Neural progenitor cell (in vitro differentiated cells): Measurements from ENCODE around the gene ITLN1. TPM values are rescaled to one million over a fixed set of nuclear protein-coding genes. Genes with fewer than 3 reads are reported as not detected.

Experiments
- DNase-seq: peaks from one replicate; pipeline ENCODE4 v3.0.0-alpha.2; 2016; ENCODE audit warnings: low spot score
- H2AFZ ChIP-seq: fragments of 200-600 bp; sonication (generic); replicated peaks from 2 replicates; pipeline ENCODE4 v1.6.1; 2016; ENCODE audit warnings: antibody characterized with exemption
- H3F3A ChIP-seq: fragments of 200-600 bp; sonication (generic); 2 replicates; pipeline ENCODE4 v1.6.1; 2016; ENCODE audit warnings: antibody characterized with exemption, low read depth
- H3K27ac ChIP-seq: fragments of 200-600 bp; sonication (generic); 2 replicates; pipeline ENCODE4 v1.5.1; 2016; ENCODE audit warnings: mild to moderate bottlenecking
- H3K27me3 ChIP-seq: fragments of 200-600 bp; sonication (generic); 2 replicates; pipeline ENCODE4 v1.6.1; 2016; ENCODE audit warnings: mild to moderate bottlenecking, moderate library complexity
- H3K36me3 ChIP-seq: fragments of 200-600 bp; sonication (generic); 2 replicates; pipeline ENCODE4 v1.5.1; 2016
- H3K4me1 ChIP-seq: fragments of 200-600 bp; sonication (generic); 2 replicates; pipeline ENCODE4 v1.6.1; 2016; ENCODE audit warnings: mixed run types
- H3K4me2 ChIP-seq: fragments of 200-600 bp; sonication (generic); 2 replicates; pipeline ENCODE4 v1.6.1; 2016
- H3K4me3 ChIP-seq: fragments of 200-600 bp; sonication (generic); 2 replicates; pipeline ENCODE4 v1.5.1; 2016
- H3K79me2 ChIP-seq: fragments of 200-600 bp; sonication (generic); 2 replicates; pipeline ENCODE4 v1.6.1; 2016; ENCODE audit warnings: low read depth
- H3K9ac ChIP-seq: fragments of 200-600 bp; sonication (generic); 2 replicates; pipeline ENCODE4 v1.6.1; 2016
- H3K9me3 ChIP-seq: fragments of 200-600 bp; sonication (generic); 2 replicates; pipeline ENCODE4 v1.5.1; 2016; ENCODE audit warnings: low read depth
- H4K20me1 ChIP-seq: fragments of 200-600 bp; sonication (generic); 2 replicates; pipeline ENCODE4 v1.6.1; 2016; ENCODE audit warnings: low read depth
- H3K27ac Mint-ChIP-seq: 3 replicates; pipeline ENCODE4 v1.8.0; 2021; ENCODE audit warnings: mixed read lengths
- H3K27me3 Mint-ChIP-seq: 2 replicates; pipeline ENCODE4 v1.8.0; 2022; ENCODE audit warnings: low read depth, mild to moderate bottlenecking, inconsistent platforms, moderate library complexity, mixed read lengths; ENCODE audit not compliant: insufficient read depth
- H3K36me3 Mint-ChIP-seq: 3 replicates; pipeline ENCODE4 v1.8.0; 2021; ENCODE audit warnings: mixed read lengths
- H3K4me1 Mint-ChIP-seq: 3 replicates; pipeline ENCODE4 v1.8.0; 2021; ENCODE audit warnings: mixed read lengths
- H3K4me3 Mint-ChIP-seq: 3 replicates; pipeline ENCODE4 v1.8.0; 2021; ENCODE audit warnings: mild to moderate bottlenecking, moderate library complexity, mixed read lengths
- H3K9me3 Mint-ChIP-seq: 3 replicates; pipeline ENCODE4 v1.8.0; 2020; ENCODE audit warnings: mixed read lengths
- EZH2 ChIP-seq: fragments of 200-600 bp; sonication (generic); IDR thresholded peaks from 2 replicates; pipeline ENCODE4 v1.6.1; 2017; ENCODE audit warnings: antibody characterized with exemption, mild to moderate bottlenecking, moderate library complexity
- EZH2phosphoT487 ChIP-seq: fragments of 200-600 bp; sonication (generic); IDR thresholded peaks from 2 replicates; pipeline ENCODE4 v1.6.1; 2017; ENCODE audit warnings: antibody characterized with exemption
- total RNA-seq: library from RNA; depleted of rRNA; stranded (reverse); fragments of >200 nt; gene quantifications from 2 replicates; pipeline ENCODE4 v1.2.3, GENCODE V29; 2015; ENCODE audit warnings: low replicate concordance
- TF ChIP-seq, protein P1 (sequence below): fragments of 200-600 bp; sonication (generic); IDR thresholded peaks from 2 replicates; pipeline ENCODE4 v1.5.1; 2017; ENCODE audit warnings: antibody characterized with exemption, mild to moderate bottlenecking

The ITLN1 gene
- total RNA-seq, 1 donor from 2014 or later, result not detected

DNA sequence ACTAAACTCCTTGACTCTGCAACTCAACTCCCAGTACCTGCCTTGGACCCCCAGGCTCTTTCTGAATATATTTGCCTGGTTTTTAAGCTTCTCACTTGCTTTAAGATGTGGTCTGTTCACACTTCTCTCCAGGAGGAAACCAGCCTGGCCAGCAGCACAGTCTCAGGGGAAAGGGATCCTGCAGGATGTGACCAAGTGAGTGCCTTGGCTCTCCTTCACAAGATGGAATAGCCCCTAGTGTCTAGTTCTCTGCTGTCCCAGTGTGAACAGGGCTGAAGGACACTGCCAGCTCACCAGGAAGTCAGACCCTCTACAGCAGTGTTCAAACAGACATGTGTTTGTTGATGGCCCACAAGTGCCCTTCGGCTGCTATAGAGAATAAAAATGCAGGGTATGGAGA, 55.2 kb downstream of the ITLN1 start:
- no peak overlapping the region for H3K9ac ChIP-seq
- Mint-ChIP-seq H3K4me3 (no peak overlapping the region), H3K36me3 (no peaks in the 10 kb centered on the region), H3K27ac (no peak overlapping the region), H3K27me3 (peaks cover 2% of the 10 kb centered on the region), H3K4me1 (no peaks in the 10 kb centered on the region), H3K9me3 (no peaks in the 10 kb centered on the region)
- TF ChIP-seq EZH2 (no peak), EZH2phosphoT487 (no peak)
- TF ChIP-seq, protein P1, sequence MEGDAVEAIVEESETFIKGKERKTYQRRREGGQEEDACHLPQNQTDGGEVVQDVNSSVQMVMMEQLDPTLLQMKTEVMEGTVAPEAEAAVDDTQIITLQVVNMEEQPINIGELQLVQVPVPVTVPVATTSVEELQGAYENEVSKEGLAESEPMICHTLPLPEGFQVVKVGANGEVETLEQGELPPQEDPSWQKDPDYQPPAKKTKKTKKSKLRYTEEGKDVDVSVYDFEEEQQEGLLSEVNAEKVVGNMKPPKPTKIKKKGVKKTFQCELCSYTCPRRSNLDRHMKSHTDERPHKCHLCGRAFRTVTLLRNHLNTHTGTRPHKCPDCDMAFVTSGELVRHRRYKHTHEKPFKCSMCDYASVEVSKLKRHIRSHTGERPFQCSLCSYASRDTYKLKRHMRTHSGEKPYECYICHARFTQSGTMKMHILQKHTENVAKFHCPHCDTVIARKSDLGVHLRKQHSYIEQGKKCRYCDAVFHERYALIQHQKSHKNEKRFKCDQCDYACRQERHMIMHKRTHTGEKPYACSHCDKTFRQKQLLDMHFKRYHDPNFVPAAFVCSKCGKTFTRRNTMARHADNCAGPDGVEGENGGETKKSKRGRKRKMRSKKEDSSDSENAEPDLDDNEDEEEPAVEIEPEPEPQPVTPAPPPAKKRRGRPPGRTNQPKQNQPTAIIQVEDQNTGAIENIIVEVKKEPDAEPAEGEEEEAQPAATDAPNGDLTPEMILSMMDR, result no peak
- no peaks in the 10 kb centered on the region for H3K4me1 ChIP-seq
- H2AFZ ChIP-seq, result no peak overlapping the region
- H3K4me2 ChIP-seq, result no peak overlapping the region
- no peak overlapping the region for H3K27ac ChIP-seq
- H3K4me3 ChIP-seq, result no peak overlapping the region
- H3K79me2 ChIP-seq, result no peaks in the 10 kb centered on the region
- H4K20me1 ChIP-seq, result no peaks in the 10 kb centered on the region
- no peak for DNase-seq
- no peaks in the 10 kb centered on the region for H3K27me3 ChIP-seq
- H3F3A ChIP-seq, result no peaks in the 10 kb centered on the region
- no peaks in the 10 kb centered on the region for H3K9me3 ChIP-seq
- H3K36me3 ChIP-seq, result no peaks in the 10 kb centered on the region

DNA sequence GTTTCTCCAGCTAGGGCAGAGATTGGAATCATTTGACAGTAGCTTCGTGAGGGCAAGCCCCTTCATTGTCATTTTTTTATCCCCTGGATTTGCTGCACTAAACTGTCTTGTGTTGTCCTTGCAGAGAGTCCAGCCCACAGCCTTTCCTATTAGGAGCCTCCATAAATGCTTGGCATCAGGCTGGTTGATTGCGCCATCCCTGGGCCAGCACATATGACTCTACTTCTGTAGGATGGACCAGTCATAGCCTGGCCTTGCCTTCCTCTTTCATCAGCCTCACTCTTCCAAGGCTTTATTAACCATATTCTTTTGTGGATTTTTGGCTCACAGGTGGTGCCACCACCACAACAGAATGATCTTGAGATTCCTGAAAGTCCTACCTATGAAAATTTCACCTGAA, 57.6 kb downstream of the ITLN1 start:
- Mint-ChIP-seq H3K4me1 (no peaks in the 10 kb centered on the region), H3K27me3 (no peaks in the 10 kb centered on the region), H3K9me3 (no peaks in the 10 kb centered on the region), H3K36me3 (no peaks in the 10 kb centered on the region), H3K4me3 (no peak overlapping the region), H3K27ac (no peak overlapping the region)
- Histone ChIP-seq H3K4me2 (no peak overlapping the region), H3K27ac (no peak overlapping the region), H3F3A (no peaks in the 10 kb centered on the region), H3K9me3 (no peaks in the 10 kb centered on the region), H3K4me3 (no peak overlapping the region), H2AFZ (no peak overlapping the region), H4K20me1 (no peaks in the 10 kb centered on the region), H3K27me3 (no peaks in the 10 kb centered on the region), H3K4me1 (no peaks in the 10 kb centered on the region), H3K79me2 (no peaks in the 10 kb centered on the region), H3K9ac (no peak overlapping the region), H3K36me3 (no peaks in the 10 kb centered on the region)
- TF ChIP-seq EZH2phosphoT487 (no peak), EZH2 (no peak)
- TF ChIP-seq, protein P1, result no peak
- no peak for DNase-seq

DNA sequence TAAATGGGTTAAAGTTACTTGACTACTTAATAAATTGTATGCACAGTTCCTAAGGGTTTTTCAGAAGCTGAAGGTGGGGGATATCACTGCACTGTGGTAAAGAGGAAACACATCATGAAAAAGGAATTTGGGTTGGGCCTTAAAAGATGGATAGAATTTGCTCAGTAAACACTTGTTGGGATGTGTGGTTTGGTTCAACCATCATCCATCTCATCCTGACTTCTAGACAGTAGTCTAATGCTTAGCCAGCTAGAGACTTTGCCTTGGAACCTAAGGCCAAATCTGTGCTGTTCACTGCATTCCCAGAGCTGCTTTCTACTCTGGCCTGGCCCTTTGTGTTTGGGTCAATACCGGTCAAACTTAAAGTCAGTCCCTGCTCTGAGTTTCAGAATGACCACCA, 58.4 kb downstream of the ITLN1 start:
- no peak for TF ChIP-seq EZH2
- no peak for DNase-seq
- no peaks in the 10 kb centered on the region for H3K27me3 Mint-ChIP-seq
- no peak overlapping the region for H2AFZ ChIP-seq
- no peak overlapping the region for H3K4me2 ChIP-seq
- no peaks in the 10 kb centered on the region for H3K4me1 ChIP-seq
- H3K4me3 Mint-ChIP-seq, result no peak overlapping the region
- H3K79me2 ChIP-seq, result no peaks in the 10 kb centered on the region
- no peak overlapping the region for H3K27ac ChIP-seq
- no peaks in the 10 kb centered on the region for H3K27me3 ChIP-seq
- H3F3A ChIP-seq, result no peaks in the 10 kb centered on the region
- no peaks in the 10 kb centered on the region for H3K4me1 Mint-ChIP-seq
- no peaks in the 10 kb centered on the region for H3K9me3 ChIP-seq
- H3K9me3 Mint-ChIP-seq, result no peaks in the 10 kb centered on the region
- H4K20me1 ChIP-seq, result no peaks in the 10 kb centered on the region
- no peaks in the 10 kb centered on the region for H3K36me3 ChIP-seq
- H3K4me3 ChIP-seq, result no peak overlapping the region
- no peak overlapping the region for H3K27ac Mint-ChIP-seq
- no peak overlapping the region for H3K9ac ChIP-seq
- no peaks in the 10 kb centered on the region for H3K36me3 Mint-ChIP-seq

Other genes with a start within 250 kb of the ITLN1 start
- not detected in 2 replicates for gene SLAMF1, start 238.1 kb downstream of the ITLN1 start, total RNA-seq
- not detected in 2 replicates for gene CD48, start 173.4 kb downstream of the ITLN1 start, total RNA-seq
- not detected in 2 replicates for gene SLAMF7, start 145.9 kb downstream of the ITLN1 start, total RNA-seq
- gene LY9, start 89.0 kb downstream of the ITLN1 start, total RNA-seq, result not detected in 2 replicates
- not detected in 2 replicates for gene CD244, start 22.3 kb downstream of the ITLN1 start, total RNA-seq
- gene ITLN2, start 69.6 kb upstream of the ITLN1 start, total RNA-seq, result not detected in 2 replicates
- 60.0 and 69.3 TPM in 2 replicates for gene F11R, start 136.0 kb upstream of the ITLN1 start, total RNA-seq
- gene TSTD1, start 153.8 kb upstream of the ITLN1 start, total RNA-seq, result 29.9 and 59.9 TPM in 2 replicates
- 74.4 and 103 TPM in 2 replicates for gene USF1, start 160.8 kb upstream of the ITLN1 start, total RNA-seq
- gene ARHGAP30, start 184.7 kb upstream of the ITLN1 start, total RNA-seq, result 0.06 TPM in 1 of 2 replicates, not detected in the other
- gene NECTIN4, start 204.4 kb upstream of the ITLN1 start, total RNA-seq, result 0.06 TPM in 1 of 2 replicates, not detected in the other
- gene KLHDC9, start 213.2 kb upstream of the ITLN1 start, total RNA-seq, result 12.6 and 22.6 TPM in 2 replicates
- 57.6 and 74.1 TPM in 2 replicates for gene PFDN2, start 232.9 kb upstream of the ITLN1 start, total RNA-seq
- 39.5 and 46.3 TPM in 2 replicates for gene NIT1, start 232.9 kb upstream of the ITLN1 start, total RNA-seq
- gene DEDD, start 247.5 kb upstream of the ITLN1 start, total RNA-seq, result 29.7 and 34.8 TPM in 2 replicates